NB4 (cell line): ENCODE data around the gene FBF1.

Experiments used
- CTCF ChIP-seq: IDR thresholded peaks from one replicate; pipeline ENCODE4 v1.5.1; 2012; ENCODE audit warnings: low read depth, low read length
- MYC ChIP-seq: IDR thresholded peaks from 2 replicates; pipeline ENCODE4 v1.6.1; 2011; ENCODE audit warnings: low read depth, low read length
- POLR2A ChIP-seq: IDR thresholded peaks from 2 replicates; pipeline ENCODE4 v1.6.1; 2011; ENCODE audit warnings: mild to moderate bottlenecking; ENCODE audit not compliant: insufficient read length; ENCODE audit errors: extremely low read depth

- TF ChIP-seq POLR2A (no peak), CTCF (no peak), MYC (no peak)
Measured at GRCh38 chr17:75873587-75874322, 67.1 kb downstream of the FBF1 start.
